A549 (cell line): ENCODE data around the gene PRPSAP1. TPM values are rescaled to one million over a fixed set of nuclear protein-coding genes. Genes with fewer than 3 reads are reported as not detected.
A peak's percentile ranks its signal among the peaks of the same experiment; 100 is the strongest.

Source experiments
- ATAC-seq, 2 experiments: fragments of 200-7000 bp in 1 of 2; fragments of >200 bp in 1 of 2; cut with Nextera tagmentation in 1 of 2; cut with Tn5 transposase in 1 of 2; 3 replicates each; pipeline versions ENCODE4 v1.8.0 to v1.9.1; 2018 to 2020; ENCODE audit warnings: mild to moderate bottlenecking in 1 of 2, moderate library complexity in 1 of 2
- CTCF ChIA-PET: fragments of 300-600 bp; sonication (Branson Sonifier 250); formaldehyde crosslinking; extraction: SDS; loops from one replicate; lab custom pipeline; 2021; ENCODE audit warnings: antibody characterized with exemption, inconsistent platforms; lab: Yijun Ruan, JAX
- POLR2A ChIA-PET: fragments of 350-600 bp; formaldehyde crosslinking; extraction: SDS; loops from one replicate; lab custom pipeline; 2021; ENCODE audit warnings: antibody characterized with exemption, inconsistent platforms; lab: Yijun Ruan, JAX
- DNase-seq, 2 experiments: peaks; one replicate each; pipeline versions ENCODE4 v3.0.0 to v3.0.0-alpha.2; 2011 to 2016; ENCODE audit warnings: low read depth in 1 of 2, low spot score in 1 of 2
- FAIRE-seq: peaks from 2 replicates; lab custom pipeline; 2011; peaks lifted over from hg19 to GRCh38; lab: Jason Lieb, UNC
- H3K27ac ChIP-seq, 2 experiments: fragments of >200 bp; sonication (Bioruptor Twin); formaldehyde crosslinking; 3 replicates each; pipeline ENCODE4 v1.5.1; 2016 to 2017
- H3K4me1 ChIP-seq: fragments of >200 bp; sonication (Bioruptor Twin); formaldehyde crosslinking; 3 replicates; pipeline ENCODE4 v1.6.1; 2016
- H3K4me2 ChIP-seq: fragments of >200 bp; sonication (Bioruptor Twin); formaldehyde crosslinking; 3 replicates; pipeline ENCODE4 v1.6.1; 2016
- H3K4me3 ChIP-seq: fragments of >200 bp; sonication (Bioruptor Twin); formaldehyde crosslinking; 3 replicates; pipeline ENCODE4 v1.5.1; 2016
- H3K9me3 ChIP-seq: fragments of >200 bp; sonication (Bioruptor Twin); formaldehyde crosslinking; 3 replicates; pipeline ENCODE4 v1.6.1; 2016
- BCL3 ChIP-seq: fragments of >200 bp; sonication (Bioruptor Twin); formaldehyde crosslinking; IDR thresholded peaks from 3 replicates; pipeline ENCODE4 v1.6.1; 2016
- BHLHE40 ChIP-seq: IDR thresholded peaks from 2 replicates; pipeline ENCODE4 v1.6.1; 2012; ENCODE audit warnings: low read depth, low read length, inconsistent platforms
- CBX2 ChIP-seq: fragments of 200-600 bp; sonication (generic); IDR thresholded peaks from 2 replicates; pipeline ENCODE4 v1.6.1; 2016; ENCODE audit warnings: low read depth, mild to moderate bottlenecking, borderline replicate concordance
- CEBPB ChIP-seq, 2 experiments: fragments of >200 bp in 1 of 2; sonication (Bioruptor Twin) in 1 of 2; formaldehyde crosslinking in 1 of 2; IDR thresholded peaks; 2 replicates each; pipeline ENCODE4 v1.6.1; 2012 to 2016
- CHD2 ChIP-seq: fragments of 150-350 bp; IDR thresholded peaks from 2 replicates; pipeline ENCODE4 v1.6.1; 2014; ENCODE audit warnings: low read length; ENCODE audit not compliant: partially characterized antibody
- E2F6 ChIP-seq: IDR thresholded peaks from 2 replicates; pipeline ENCODE4 v1.6.1; 2012; ENCODE audit warnings: low read depth, borderline replicate concordance
- FOSL2 ChIP-seq, 2 experiments: fragments of 450-650 bp in 1 of 2; fragments of >200 bp in 1 of 2; sonication (Bioruptor Twin) in 1 of 2; formaldehyde crosslinking; IDR thresholded peaks; 2 replicates each; pipeline versions ENCODE4 v1.5.0 to v1.6.1; 2016 to 2020; ENCODE audit warnings: mild to moderate bottlenecking in 1 of 2, moderate library complexity in 1 of 2
- GATA3 ChIP-seq: IDR thresholded peaks from 2 replicates; pipeline ENCODE4 v1.6.1; 2012; ENCODE audit warnings: borderline replicate concordance
- HDAC2 ChIP-seq: fragments of 200-600 bp; sonication (generic); IDR thresholded peaks from 2 replicates; pipeline ENCODE4 v1.6.1; 2016
- HEYL ChIP-seq: fragments of 250-450 bp; sonication (Bioruptor Pico); IDR thresholded peaks from 2 replicates; pipeline ENCODE4 v1.8.0; 2021; ENCODE audit warnings: mild to moderate bottlenecking, moderate library complexity
- HOXB13 ChIP-seq: fragments of 250-450 bp; sonication (Bioruptor Pico); IDR thresholded peaks from 2 replicates; pipeline ENCODE4 v1.5.0; 2020; ENCODE audit warnings: low read depth, mild to moderate bottlenecking, moderate library complexity
- JUN ChIP-seq, 2 experiments: fragments of >200 bp; sonication (Bioruptor Twin); formaldehyde crosslinking; IDR thresholded peaks; 2 replicates in 1 of 2; 3 replicates in 1 of 2; pipeline ENCODE4 v1.6.1; 2016 to 2017
- MAFK ChIP-seq: fragments of 450-650 bp; IDR thresholded peaks from 2 replicates; pipeline ENCODE4 v1.6.1; 2014; ENCODE audit not compliant: partially characterized antibody
- MAX ChIP-seq: IDR thresholded peaks from 2 replicates; pipeline ENCODE4 v1.6.1; 2012
- MAZ ChIP-seq: fragments of 150-350 bp; IDR thresholded peaks from 2 replicates; pipeline ENCODE4 v1.6.1; 2014; ENCODE audit warnings: antibody characterized with exemption, low read depth, low read length, borderline replicate concordance
- MYC ChIP-seq: IDR thresholded peaks from 2 replicates; pipeline ENCODE4 v1.6.1; 2012; ENCODE audit warnings: mild to moderate bottlenecking, inconsistent platforms, low read length, improper control_type of control experiment, borderline replicate concordance
- NFE2L2 ChIP-seq: fragments of 150-350 bp; conservative IDR thresholded peaks from 2 replicates; pipeline ENCODE4 v1.6.1; 2014; ENCODE audit warnings: low read length
- NPAS2 ChIP-seq: fragments of 250-450 bp; sonication (Bioruptor Pico); IDR thresholded peaks from 2 replicates; pipeline ENCODE4 v1.8.0; 2022; ENCODE audit warnings: mild to moderate bottlenecking, moderate library complexity, borderline replicate concordance
- NR3C1 ChIP-seq: fragments of >200 bp; sonication (Bioruptor Twin); formaldehyde crosslinking; IDR thresholded peaks from 3 replicates; pipeline ENCODE4 v1.6.1; 2017
- PBX3 ChIP-seq: IDR thresholded peaks from 2 replicates; pipeline ENCODE4 v1.6.1; 2012
- PHF8 ChIP-seq: fragments of 200-600 bp; sonication (generic); IDR thresholded peaks from 2 replicates; pipeline ENCODE4 v1.6.1; 2016; ENCODE audit warnings: low read depth, mild to moderate bottlenecking, antibody characterized with exemption, moderate library complexity, borderline replicate concordance
- POLR2A ChIP-seq: IDR thresholded peaks from 2 replicates; pipeline ENCODE4 v1.6.1; 2012; ENCODE audit warnings: mild to moderate bottlenecking, low read length
- POLR2AphosphoS2 ChIP-seq: conservative IDR thresholded peaks from 2 replicates; pipeline ENCODE4 v1.6.1; 2012; ENCODE audit warnings: low read length, improper control_type of control experiment, inconsistent platforms
- RARB ChIP-seq: fragments of 250-450 bp; sonication (Bioruptor Pico); IDR thresholded peaks from 2 replicates; pipeline ENCODE4 v1.8.0; 2021; ENCODE audit warnings: mild to moderate bottlenecking, moderate library complexity
- RCOR1 ChIP-seq: fragments of 150-350 bp; IDR thresholded peaks from 2 replicates; pipeline ENCODE4 v1.6.1; 2014; ENCODE audit warnings: antibody characterized with exemption, low read length, low read depth
- RFX5 ChIP-seq: fragments of 450-650 bp; IDR thresholded peaks from 2 replicates; pipeline ENCODE4 v1.7.1; 2014; ENCODE audit warnings: antibody characterized with exemption, mild to moderate bottlenecking, moderate library complexity
- RNF2 ChIP-seq: fragments of 200-600 bp; sonication (generic); IDR thresholded peaks from 2 replicates; pipeline ENCODE4 v1.6.1; 2016; ENCODE audit warnings: low read depth, mild to moderate bottlenecking, antibody characterized with exemption, moderate library complexity, borderline replicate concordance
- TFCP2L1 ChIP-seq: fragments of 250-450 bp; sonication (Bioruptor Pico); IDR thresholded peaks from 2 replicates; pipeline ENCODE4 v1.5.0; 2021; ENCODE audit warnings: mild to moderate bottlenecking
- ZC3H11A ChIP-seq: fragments of 450-650 bp; IDR thresholded peaks from 2 replicates; pipeline ENCODE4 v1.6.1; 2014; ENCODE audit warnings: antibody characterized with exemption, mild to moderate bottlenecking
- ZNF302 ChIP-seq: fragments of 250-450 bp; sonication (Bioruptor Pico); IDR thresholded peaks from 2 replicates; pipeline ENCODE4 v1.9.0; 2021; ENCODE audit warnings: inconsistent platforms, mild to moderate bottlenecking, moderate library complexity
- WGBS: methylation state at CpG from one replicate; pipeline ENCODE4 v1.1.6; 2017; ENCODE audit errors: missing lambda C conversion rate; 5-methylcytosine and 5-hydroxymethylcytosine counted together
- polyA minus RNA-seq: library from RNA; depleted of rRNA, polyadenylated mRNA; stranded (reverse); fragments of >200 nt; gene quantifications from 2 replicates; pipeline ENCODE4 v1.2.3, GENCODE V29; 2011; rRNA and poly(A)+ RNA removed
- polyA plus RNA-seq, 4 experiments: library from polyadenylated mRNA; depleted of rRNA in 3 of 4; stranded (reverse); fragments of >200 nt; fragmentation: RNase III in 1 of 4; extraction: RNeasy Plus Mini Kit Qiagen cat#74134 plus additional on column Dnase treatment in 1 of 4; gene quantifications; 2 replicates in 3 of 4; 3 replicates in 1 of 4; pipeline ENCODE4 v1.2.3, GENCODE V29; 2011 to 2017
- TF ChIP-seq, protein P1 (sequence below): fragments of 250-450 bp; sonication (Bioruptor Pico); IDR thresholded peaks from 2 replicates; pipeline ENCODE4 v1.5.0; 2021; ENCODE audit warnings: mild to moderate bottlenecking, moderate library complexity, borderline replicate concordance
- TF ChIP-seq, protein P2 (sequence below): fragments of >200 bp; sonication (Bioruptor Twin); formaldehyde crosslinking; IDR thresholded peaks from 2 replicates; pipeline ENCODE4 v1.6.1; 2016

Gene PRPSAP1, protein sequence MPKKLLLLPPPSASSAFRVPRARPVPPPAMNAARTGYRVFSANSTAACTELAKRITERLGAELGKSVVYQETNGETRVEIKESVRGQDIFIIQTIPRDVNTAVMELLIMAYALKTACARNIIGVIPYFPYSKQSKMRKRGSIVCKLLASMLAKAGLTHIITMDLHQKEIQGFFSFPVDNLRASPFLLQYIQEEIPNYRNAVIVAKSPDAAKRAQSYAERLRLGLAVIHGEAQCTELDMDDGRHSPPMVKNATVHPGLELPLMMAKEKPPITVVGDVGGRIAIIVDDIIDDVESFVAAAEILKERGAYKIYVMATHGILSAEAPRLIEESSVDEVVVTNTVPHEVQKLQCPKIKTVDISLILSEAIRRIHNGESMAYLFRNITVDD
- polyA plus RNA-seq (2011; rRNA removed) (80.9 and 92.1 TPM in 2 replicates), polyA plus RNA-seq (2017; fragmentation: RNase III; extraction: RNeasy Plus Mini Kit Qiagen cat#74134 plus additional on column Dnase treatment) (61.9 to 63.7 TPM (median 63.3 TPM) in 3 replicates), polyA minus RNA-seq (51.0 and 57.8 TPM in 2 replicates)
- 85.4 and 116 TPM in 2 replicates for polyA plus RNA-seq (2012; cell fraction: cytosol; rRNA removed)
- polyA plus RNA-seq (2012; cell fraction: nucleus; rRNA removed), result 82.9 and 108 TPM in 2 replicates

- no peak for FAIRE-seq
- TF ChIP-seq NPAS2 (CRISPR knock-in tag), result no peak
- TF ChIP-seq TFCP2L1 (CRISPR knock-in tag), result peak; percentile 88; the same call in 1 of the 2 replicates
- peak; percentile 48; the same call in 1 of the 2 replicates for TF ChIP-seq PBX3
- TF ChIP-seq HDAC2, result 0 out of 2 replicates have a peak, but pooled peaks have one; percentile 33
- peak; percentile 92 for TF ChIP-seq HOXB13 (CRISPR knock-in tag)
- no peak for TF ChIP-seq ZC3H11A
- TF ChIP-seq NFE2L2, result no peak
- peak; percentile 23; the same call in 1 of the 2 replicates for TF ChIP-seq E2F6
- TF ChIP-seq RFX5, result no peak
- 0 out of 2 replicates have a peak, but pooled peaks have one; percentile 43 for TF ChIP-seq MYC
- no peak for TF ChIP-seq NR3C1
- TF ChIP-seq, protein P1, sequence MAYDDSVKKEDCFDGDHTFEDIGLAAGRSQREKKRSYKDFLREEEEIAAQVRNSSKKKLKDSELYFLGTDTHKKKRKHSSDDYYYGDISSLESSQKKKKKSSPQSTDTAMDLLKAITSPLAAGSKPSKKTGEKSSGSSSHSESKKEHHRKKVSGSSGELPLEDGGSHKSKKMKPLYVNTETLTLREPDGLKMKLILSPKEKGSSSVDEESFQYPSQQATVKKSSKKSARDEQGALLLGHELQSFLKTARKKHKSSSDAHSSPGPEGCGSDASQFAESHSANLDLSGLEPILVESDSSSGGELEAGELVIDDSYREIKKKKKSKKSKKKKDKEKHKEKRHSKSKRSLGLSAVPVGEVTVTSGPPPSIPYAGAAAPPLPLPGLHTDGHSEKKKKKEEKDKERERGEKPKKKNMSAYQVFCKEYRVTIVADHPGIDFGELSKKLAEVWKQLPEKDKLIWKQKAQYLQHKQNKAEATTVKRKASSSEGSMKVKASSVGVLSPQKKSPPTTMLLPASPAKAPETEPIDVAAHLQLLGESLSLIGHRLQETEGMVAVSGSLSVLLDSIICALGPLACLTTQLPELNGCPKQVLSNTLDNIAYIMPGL (CRISPR knock-in tag), result peak; percentile 74; the same call in 1 of the 2 replicates
- TF ChIP-seq MAFK, result no peak
- TF ChIP-seq BHLHE40, result no peak
- TF ChIP-seq ZNF302 (CRISPR knock-in tag), result no peak
- peak; percentile 98 for TF ChIP-seq POLR2A
- TF ChIP-seq HEYL (CRISPR knock-in tag), result no peak
- TF ChIP-seq RNF2, result no peak
- TF ChIP-seq GATA3, result peak; percentile 46; the same call in 1 of the 2 replicates
- no peak for TF ChIP-seq POLR2AphosphoS2
- TF ChIP-seq RCOR1, result no peak
- peak; percentile 86; the same call in 1 of the 3 replicates for TF ChIP-seq BCL3
- TF ChIP-seq MAX, result peak; percentile 88
- peak; percentile 33; the same call in 1 of the 2 replicates for TF ChIP-seq MAZ
- no peak for TF ChIP-seq FOSL2 (IDR thresholded peaks at IDR 0.05)
- TF ChIP-seq FOSL2 (CRISPR knock-in tag; IDR thresholded peaks at IDR 0.05), result 0 out of 2 replicates have a peak, but pooled peaks have one; percentile 31
- TF ChIP-seq, protein P2, sequence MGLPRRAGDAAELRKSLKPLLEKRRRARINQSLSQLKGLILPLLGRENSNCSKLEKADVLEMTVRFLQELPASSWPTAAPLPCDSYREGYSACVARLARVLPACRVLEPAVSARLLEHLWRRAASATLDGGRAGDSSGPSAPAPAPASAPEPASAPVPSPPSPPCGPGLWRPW, result no peak
- TF ChIP-seq RARB (CRISPR knock-in tag), result no peak
- TF ChIP-seq PHF8, result peak; percentile 80
- TF ChIP-seq JUN (IDR thresholded peaks at IDR 0.05), result peak; percentile 85 to 96
- no peak for TF ChIP-seq CHD2
- no peak for TF ChIP-seq CBX2
- no peak for TF ChIP-seq CEBPB (IDR thresholded peaks at IDR 0.05)
Measured at GRCh38 chr17:76353599-76354316, at the start of gene PRPSAP1. PRPSAP1 (minus strand) TSS chr17:76353916; CDS start chr17:76353703, 213 bp downstream.

More at GRCh38 chr17:76353599-76354316, at the start of gene PRPSAP1:
- ChIA-PET CTCF (interaction anchor here (0.5 to 29.4 kb wide), 17 partner anchors 9 to 153 kb away, joined by 3 to 899 read pairs (median 5); partner anchors contain the start of genes QRICH2, SPHK1 and UBE2O), POLR2A (interaction anchor here (0.6 to 2.4 kb wide), 11 partner anchors 9 to 318 kb away, joined by 3 to 24 read pairs (median 6); partner anchors contain the start of genes SPHK1 and UBALD2)
- Histone ChIP-seq H3K9me3 (no peaks in the 10 kb centered on the region), H3K4me1 (peaks cover 18% of the 10 kb centered on the region; the same call in 2 of the 3 replicates), H3K4me2 (peak within 1 kb of the TSS; percentile 82), H3K4me3 (peak within 1 kb of the TSS; percentile 83), H3K27ac (peak within 1 kb of the TSS; percentile 93 to 97)
- peak; percentile 97 to 98 for ATAC-seq
- under 1% methylated on average over 53 of the region's 75 CpGs for WGBS
- peak; percentile 95 to 98 for DNase-seq
